Measurements from ENCODE around the gene SLC35F1. TPM values are rescaled to one million over a fixed set of nuclear protein-coding genes. Genes with fewer than 3 reads are reported as not detected.

The SLC35F1 gene
- polyA plus RNA-seq, 1 donor (not counting 4 experiments of a cell fraction or from before 2014, with no cell fraction given), result not detected

GRCh38 chr6:118281291-118281690 lies 374.2 kb downstream of the SLC35F1 start:
- Histone ChIP-seq H3K4me1 (ENCODE audit: control insufficient read depth, extremely low read depth, insufficient read depth, low read length) (no peaks in the 10 kb centered on the region), H3K9me3 (ENCODE audit: control insufficient read depth, low read depth, low read length) (no peaks in the 10 kb centered on the region), H3K27me3 (ENCODE audit: control insufficient read depth, extremely low read depth, insufficient read depth, low read length) (no peaks in the 10 kb centered on the region), H3K4me2 (ENCODE audit: control insufficient read depth, extremely low read depth, insufficient read depth, low read depth, low read length) (no peak overlapping the region), H2AFZ (ENCODE audit: control insufficient read depth, low read length) (no peak overlapping the region), H3K4me3 (ENCODE audit: control insufficient read depth in 2 of 3, extremely low read depth in 1 of 3, insufficient read depth in 2 of 3, low read depth in 1 of 3, low read length in 3 of 3) (no peak overlapping the region), H3K36me3 (ENCODE audit: control insufficient read depth in 2 of 2, extremely low read depth in 1 of 2, insufficient read depth in 2 of 2, low read length in 2 of 2) (no peaks in the 10 kb centered on the region), H3K79me2 (ENCODE audit: control insufficient read depth, insufficient read depth, low read length) (no peaks in the 10 kb centered on the region), H3K9me1 (ENCODE audit: control insufficient read depth, extremely low read depth, insufficient read depth, low read length) (no peaks in the 10 kb centered on the region), H3K9ac (ENCODE audit: control insufficient read depth, extremely low read depth, insufficient read depth, low read length) (no peak overlapping the region), H4K20me1 (ENCODE audit: control insufficient read depth, extremely low read depth, insufficient read depth, low read length) (no peaks in the 10 kb centered on the region), H3K27ac (ENCODE audit: control insufficient read depth, insufficient read depth, low read length) (no peak overlapping the region)
- no peak for TF ChIP-seq EZH2 (IDR thresholded peaks at IDR 0.05; ENCODE audit: low read length)
- TF ChIP-seq CTCF (optimal IDR thresholded peaks at IDR 0.05 in 1 of 3, IDR thresholded peaks at IDR 0.05 in 1 of 3, conservative IDR thresholded peaks at IDR 0.05 in 1 of 3; ENCODE audit: extremely low read depth in 1 of 3, insufficient read depth in 2 of 3, low read length in 3 of 3), result peak in 1 of 3 experiments; percentile 12
- no peak for DNase-seq (ENCODE audit: low read depth, low spot score)
- no peak for FAIRE-seq
- dilution Hi-C loops (cut with MboI; ENCODE audit: extremely low pct_ligation_motif_present, low sequenced_read_pairs), result no loop called here

GRCh38 chr6:118283766-118284165 lies 376.7 kb downstream of the SLC35F1 start:
- Histone ChIP-seq H3K9me3 (ENCODE audit: control insufficient read depth, low read depth, low read length) (no peaks in the 10 kb centered on the region), H3K4me2 (ENCODE audit: control insufficient read depth, extremely low read depth, insufficient read depth, low read depth, low read length) (no peak overlapping the region), H3K36me3 (ENCODE audit: control insufficient read depth in 2 of 2, extremely low read depth in 1 of 2, insufficient read depth in 2 of 2, low read length in 2 of 2) (no peaks in the 10 kb centered on the region), H4K20me1 (ENCODE audit: control insufficient read depth, extremely low read depth, insufficient read depth, low read length) (no peaks in the 10 kb centered on the region), H3K79me2 (ENCODE audit: control insufficient read depth, insufficient read depth, low read length) (no peaks in the 10 kb centered on the region), H3K4me1 (ENCODE audit: control insufficient read depth, extremely low read depth, insufficient read depth, low read length) (no peaks in the 10 kb centered on the region), H3K9ac (ENCODE audit: control insufficient read depth, extremely low read depth, insufficient read depth, low read length) (no peak overlapping the region), H3K9me1 (ENCODE audit: control insufficient read depth, extremely low read depth, insufficient read depth, low read length) (no peaks in the 10 kb centered on the region), H3K27ac (ENCODE audit: control insufficient read depth, insufficient read depth, low read length) (no peak overlapping the region), H2AFZ (ENCODE audit: control insufficient read depth, low read length) (no peak overlapping the region), H3K27me3 (ENCODE audit: control insufficient read depth, extremely low read depth, insufficient read depth, low read length) (no peaks in the 10 kb centered on the region), H3K4me3 (ENCODE audit: control insufficient read depth in 2 of 3, extremely low read depth in 1 of 3, insufficient read depth in 2 of 3, low read depth in 1 of 3, low read length in 3 of 3) (no peak overlapping the region)
- DNase-seq (ENCODE audit: low read depth, low spot score) (no peak), FAIRE-seq (no peak)
- dilution Hi-C loops (cut with MboI; ENCODE audit: extremely low pct_ligation_motif_present, low sequenced_read_pairs), result no loop called here
- no peak for TF ChIP-seq EZH2 (IDR thresholded peaks at IDR 0.05; ENCODE audit: low read length)
- TF ChIP-seq CTCF (optimal IDR thresholded peaks at IDR 0.05 in 1 of 3, IDR thresholded peaks at IDR 0.05 in 1 of 3, conservative IDR thresholded peaks at IDR 0.05 in 1 of 3; ENCODE audit: extremely low read depth in 1 of 3, insufficient read depth in 2 of 3, low read length in 3 of 3), result peak; percentile 50 to 52 (median 51)
